Stimulated activated CD8-positive, alpha-beta memory T cell treated with anti-CD3 and anti-CD28 coated beads, Interleukin-2, amount 100 ng/mL, for 48 hours (primary cell): ENCODE measurements around the gene DYNC1LI2.
"Not testable (repeated sequence)": the region's sequence is repeated elsewhere in the genome, so short reads cannot be mapped to it uniquely, and the experiment has no call there.

Source experiments
- DNase-seq, 2 donors: peaks; one replicate each; pipeline ENCODE4 v3.0.0-alpha.2; 2020; ENCODE audit warnings: low read depth in 2 of 2

Gene DYNC1LI2

DNA sequence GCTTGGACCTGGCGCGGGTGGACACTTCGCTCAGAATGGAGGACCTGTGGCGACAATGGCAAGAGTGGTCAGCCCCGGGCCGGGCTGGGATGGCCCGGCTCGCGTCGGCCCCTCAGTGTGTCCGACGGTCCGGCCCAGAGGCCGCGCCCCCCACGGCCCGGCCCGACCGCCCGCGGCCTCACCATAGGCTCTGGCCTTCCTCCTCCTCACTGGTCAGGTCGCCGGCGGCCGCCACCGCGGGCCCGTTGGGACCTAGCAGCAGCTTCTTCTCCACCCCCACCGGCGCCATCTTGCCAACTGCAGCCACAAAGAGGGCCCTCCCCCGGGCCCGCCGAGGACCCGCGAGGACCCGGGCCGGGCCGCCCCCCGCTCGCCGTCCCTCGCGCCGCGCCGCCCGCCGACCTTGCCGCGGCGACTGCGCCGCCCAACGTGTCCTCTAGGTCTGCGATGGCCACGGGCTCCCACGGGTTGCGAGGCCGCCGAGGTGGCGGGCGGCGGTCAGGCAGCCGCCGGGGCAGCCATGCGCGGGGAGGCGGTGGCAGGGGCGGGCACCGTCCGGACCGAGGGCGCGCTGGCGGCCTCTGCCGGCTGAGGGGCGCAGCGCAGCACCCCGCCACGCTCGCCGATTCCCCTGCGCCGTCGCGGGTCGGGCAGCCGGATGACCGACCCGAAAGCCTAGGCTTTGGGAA is at the start of gene DYNC1LI2:
TSS of gene DYNC1LI2 (minus strand) at position 307 of the 689 bp plus-strand sequence. CDS start at position 289, 18 bp downstream.
- DNase-seq = peak; percentile 70 to 74

DNA sequence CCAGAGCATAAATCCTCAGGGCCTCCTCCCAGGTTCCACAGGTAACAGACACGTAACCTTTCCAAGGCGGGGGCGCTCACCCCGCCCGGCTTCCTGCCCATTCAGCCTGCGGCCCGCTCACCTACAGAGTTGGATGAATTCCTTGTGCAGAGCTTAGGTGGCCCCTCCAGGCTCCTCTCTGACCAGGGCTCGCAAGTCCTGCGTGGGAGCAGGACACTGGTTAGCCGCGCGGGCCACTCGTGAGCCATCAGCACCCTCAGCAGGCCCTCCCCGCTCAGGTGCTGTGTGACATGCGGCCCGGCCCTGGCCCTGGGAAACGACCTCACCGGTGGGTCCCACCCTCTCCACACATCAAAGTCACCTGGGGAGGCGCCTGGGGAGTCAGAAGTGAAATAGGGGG is 49.4 kb upstream of the DYNC1LI2 start:
- DNase-seq = no peak

DNA sequence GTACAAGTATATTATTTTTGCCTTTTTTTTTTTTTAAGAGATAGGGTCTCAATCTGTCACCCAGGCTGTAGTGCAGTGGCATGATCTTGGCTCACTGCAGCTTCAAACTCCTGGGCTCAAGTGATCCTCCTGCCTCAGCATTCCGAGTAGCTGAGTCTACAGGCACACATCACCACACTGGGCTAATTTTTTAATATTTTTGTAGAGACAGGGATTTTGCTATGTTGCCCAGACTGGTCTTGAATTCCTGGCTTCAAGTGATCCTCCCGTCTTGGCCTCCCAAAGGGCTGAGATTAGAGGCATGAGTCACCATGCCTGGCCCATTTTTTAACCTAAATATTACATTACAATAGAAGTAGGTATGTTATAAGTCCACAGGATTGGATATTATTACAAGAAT is 46.8 kb upstream of the DYNC1LI2 start:
- no peak for DNase-seq

DNA sequence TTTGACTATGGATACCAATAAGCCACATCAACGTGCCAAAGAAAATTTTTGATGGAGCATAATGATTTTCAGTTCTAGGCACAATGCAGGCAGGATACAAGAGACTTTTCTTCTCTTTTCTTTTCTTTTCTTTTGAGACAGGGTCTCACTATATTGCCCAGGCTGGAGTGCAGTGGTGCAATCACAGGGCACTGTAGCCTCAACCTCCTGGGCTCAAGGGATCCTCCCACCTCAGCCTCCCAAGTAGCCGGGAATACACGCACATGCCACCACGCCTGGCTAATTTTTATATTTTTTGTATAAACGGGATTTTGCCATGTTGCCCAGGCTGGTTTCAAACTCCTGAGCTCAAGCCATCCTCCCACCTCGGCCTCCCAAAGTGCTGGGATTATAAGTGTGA is 42.6 kb upstream of the DYNC1LI2 start:
- DNase-seq = not testable (repeated sequence)

DNA sequence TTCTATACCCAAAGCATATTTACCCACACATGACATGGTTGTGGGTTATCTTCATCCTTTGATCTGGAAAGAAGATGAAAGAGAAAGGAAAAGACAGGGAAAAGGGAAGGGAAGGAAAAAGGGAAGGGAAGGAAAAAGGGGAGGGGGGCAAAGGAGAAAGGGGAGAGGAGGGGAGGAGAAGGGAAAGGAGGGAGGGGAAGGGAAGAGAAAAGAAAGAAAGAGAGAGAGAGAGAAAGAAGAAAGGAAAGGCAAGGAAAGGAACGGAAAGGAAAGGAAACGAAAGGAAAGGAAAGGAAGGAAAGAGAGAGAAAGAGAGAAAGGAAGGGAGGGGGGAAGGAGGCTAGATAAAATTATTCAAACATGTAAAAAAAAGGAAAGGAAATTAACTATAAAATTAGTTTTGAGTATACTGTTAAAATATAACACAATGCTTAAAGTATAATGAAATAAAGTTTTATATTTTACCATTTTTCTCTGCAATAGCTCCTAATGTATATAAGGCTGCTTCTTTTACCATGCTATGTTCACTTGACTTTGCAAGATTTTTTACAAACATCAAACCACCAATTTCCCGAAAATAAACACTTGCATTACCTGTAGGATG is 38.8 kb upstream of the DYNC1LI2 start:
- DNase-seq = no peak

DNA sequence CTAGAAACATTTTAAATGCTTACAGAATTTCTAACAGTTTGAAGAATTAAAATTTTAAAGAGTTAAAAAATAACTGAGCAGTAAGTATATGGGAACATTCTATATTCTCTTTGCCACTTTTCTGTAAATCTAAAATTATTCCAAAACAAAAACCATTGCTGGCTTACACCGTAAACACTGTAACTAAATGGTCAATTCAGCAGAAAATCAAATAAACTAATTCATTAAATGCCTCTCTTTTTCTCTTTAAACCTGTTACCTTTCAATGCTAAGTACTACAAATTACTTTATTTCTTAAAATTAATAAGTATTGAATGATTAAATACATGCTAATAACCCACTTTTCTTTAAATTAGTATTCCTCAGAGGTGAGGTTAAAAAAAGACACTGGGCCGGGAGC is 36.0 kb upstream of the DYNC1LI2 start:
- DNase-seq = no peak

DNA sequence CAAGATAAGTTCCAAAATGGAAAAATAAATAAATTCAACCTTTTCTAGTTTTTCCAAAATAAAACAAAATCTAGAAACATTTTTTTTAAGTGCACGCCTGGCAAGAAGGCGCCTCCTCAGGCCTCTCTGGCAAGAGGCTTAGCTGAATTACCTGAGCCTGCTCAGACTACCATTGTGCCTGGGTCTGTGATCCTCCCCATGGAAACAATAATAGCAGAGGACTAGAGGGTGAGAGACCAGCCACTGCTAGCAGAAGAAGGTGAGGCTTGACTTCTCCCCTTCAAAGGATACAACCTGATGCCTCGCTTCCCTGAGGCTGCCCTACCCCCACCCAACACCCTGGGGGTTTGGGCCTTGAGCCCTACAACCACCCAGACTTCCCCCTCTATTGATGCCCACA is 35.1 kb upstream of the DYNC1LI2 start:
- no peak for DNase-seq

DNA sequence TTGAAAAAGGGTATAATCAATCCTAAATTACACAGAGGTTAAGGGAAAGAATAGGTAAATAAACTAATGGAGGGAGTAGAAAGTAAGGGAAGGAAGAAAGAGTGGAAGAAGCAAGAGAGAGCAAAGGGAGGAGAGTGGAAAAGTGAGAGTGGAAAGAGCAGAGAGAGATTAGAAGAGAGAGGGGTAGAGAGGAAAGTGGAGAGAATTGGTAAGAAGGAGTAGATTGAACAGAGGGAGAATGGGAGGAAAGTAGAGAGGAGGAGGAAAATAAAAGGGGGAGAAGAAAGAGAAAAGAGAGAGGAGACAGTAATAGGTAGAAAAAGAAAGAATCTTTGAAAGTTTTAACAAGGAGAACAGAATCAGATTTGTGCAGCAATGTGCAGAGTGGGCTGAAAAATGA is 25.0 kb upstream of the DYNC1LI2 start:
- DNase-seq = no peak

DNA sequence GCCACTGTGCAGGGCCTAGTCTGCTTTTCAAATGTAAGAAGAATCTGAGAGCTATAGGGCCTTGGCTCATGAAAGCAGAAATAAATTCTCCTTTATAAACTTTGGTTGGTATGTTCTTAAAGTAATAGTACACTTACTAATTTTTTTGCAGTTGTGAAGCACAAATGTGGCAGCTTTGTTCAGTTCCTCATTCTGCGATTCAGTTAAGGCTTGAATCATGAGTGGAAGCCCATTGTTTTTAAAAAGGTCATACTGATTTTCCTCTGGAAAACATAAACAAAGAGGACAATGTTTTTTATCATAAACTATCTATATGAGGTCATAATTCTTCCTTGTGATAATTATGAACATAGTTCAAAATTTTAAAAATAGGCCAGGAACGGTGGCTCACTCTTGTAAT is 23.6 kb upstream of the DYNC1LI2 start:
- no peak for DNase-seq

DNA sequence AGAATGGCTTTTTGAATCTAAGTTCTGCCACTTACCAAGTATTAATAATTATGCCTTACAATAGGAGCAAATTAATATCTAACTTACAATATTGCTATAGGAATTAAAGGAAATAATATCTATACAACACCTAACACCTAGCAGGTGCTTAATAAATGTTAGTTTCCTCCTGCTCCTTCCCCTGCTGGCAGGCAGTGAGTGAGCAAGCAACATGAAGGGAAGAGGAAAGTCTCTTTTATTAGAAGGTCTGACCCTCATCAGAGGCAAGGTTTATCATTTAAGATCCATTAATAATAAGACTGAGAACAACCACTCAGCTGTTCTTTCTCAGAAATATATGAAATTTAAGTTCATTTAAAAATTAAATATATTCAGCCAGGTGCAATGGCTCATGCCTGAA is 6.7 kb upstream of the DYNC1LI2 start:
- no peak for DNase-seq

DNA sequence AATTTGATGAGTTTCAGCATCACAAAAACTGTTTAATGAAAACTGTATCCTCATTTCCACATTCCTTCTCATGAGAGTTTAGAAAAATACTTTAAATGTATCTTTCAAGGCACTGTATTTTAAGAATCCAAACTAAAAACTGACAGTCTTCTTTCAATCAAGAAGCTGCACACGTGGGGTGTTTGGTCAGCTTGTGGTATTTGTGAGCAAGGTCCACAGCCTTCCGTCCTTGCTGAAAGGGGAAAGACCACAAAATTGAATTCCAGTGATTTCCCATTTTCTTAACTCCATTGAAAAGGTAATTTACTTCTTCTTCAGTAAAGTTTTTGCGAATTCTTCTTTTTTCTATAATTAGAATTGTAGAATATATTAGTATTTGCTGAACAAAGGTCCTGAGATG is 3.4 kb upstream of the DYNC1LI2 start:
- DNase-seq = no peak

DNA sequence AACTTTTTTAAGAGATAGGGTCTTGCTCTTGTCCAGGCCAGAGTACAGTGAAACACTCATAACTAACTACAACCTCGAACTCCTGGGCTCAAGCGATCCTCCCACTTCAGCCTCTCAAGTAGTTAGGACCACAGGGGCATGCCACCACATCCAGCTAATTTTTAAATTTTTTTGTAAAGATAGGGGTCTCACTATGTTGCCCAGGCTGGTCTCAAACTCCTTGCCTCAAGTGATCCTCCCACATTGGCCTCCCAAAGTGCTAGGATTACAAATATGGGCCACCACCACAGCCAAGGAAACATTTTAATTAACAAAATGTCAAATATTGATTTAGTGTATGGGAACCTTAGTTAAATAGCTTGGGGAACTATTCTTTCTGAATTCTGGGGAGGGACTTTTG is 2.8 kb upstream of the DYNC1LI2 start:
- no peak for DNase-seq

DNA sequence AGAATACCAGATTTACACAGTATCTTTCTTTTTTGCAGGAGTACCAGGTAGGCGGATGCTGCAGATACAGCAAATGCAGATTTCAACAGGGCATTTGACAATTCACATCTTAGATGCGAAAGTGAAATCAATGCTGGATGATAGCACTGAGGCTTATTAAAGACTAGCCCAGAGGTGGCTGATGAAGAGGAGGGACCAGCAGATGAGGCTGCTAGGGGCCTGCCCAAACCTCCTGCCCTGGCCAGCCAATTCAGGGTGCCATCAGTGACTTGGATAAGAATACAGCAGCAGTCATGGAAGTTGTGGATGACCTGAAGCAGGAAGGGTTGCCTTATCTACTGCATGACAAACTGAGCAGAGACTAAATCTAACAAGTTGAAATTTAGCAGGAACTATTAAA is 1.5 kb upstream of the DYNC1LI2 start:
- no peak for DNase-seq

DNA sequence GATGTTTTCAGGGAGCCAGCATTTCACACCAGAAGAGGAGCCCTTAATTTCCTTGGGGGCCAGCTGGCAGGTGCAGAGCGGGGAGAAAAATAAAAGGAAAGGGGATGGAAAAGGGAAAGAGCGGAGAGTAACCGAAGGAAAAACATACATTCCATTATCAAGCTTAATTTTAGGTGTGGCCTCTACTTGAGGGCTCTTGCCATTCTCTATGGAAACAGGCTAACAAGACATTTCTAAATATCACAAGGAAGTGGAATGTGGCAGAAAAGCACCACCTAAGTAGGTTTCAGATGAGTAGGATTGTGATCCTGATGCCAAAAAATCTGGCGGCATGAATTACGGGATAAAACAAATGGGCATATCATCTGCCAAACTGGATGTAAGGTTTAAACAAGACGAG is 970 bp upstream of the DYNC1LI2 start:
- no peak for DNase-seq

DNA sequence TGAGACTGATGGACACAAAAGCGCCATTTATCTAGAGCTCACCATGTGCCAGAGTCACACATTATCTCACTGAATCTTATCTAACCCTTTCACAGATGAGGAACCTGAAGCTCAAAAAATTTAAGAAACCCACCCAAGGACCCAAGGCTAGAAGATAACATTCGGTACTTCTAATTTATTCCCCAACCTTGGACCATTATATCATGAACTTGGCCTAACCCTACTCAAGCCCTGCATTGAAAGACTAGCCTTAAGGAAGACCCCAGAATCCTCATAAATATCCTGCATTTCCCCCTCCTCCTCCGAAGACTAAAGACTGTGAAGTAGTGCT is 548 bp upstream of the DYNC1LI2 start:
- DNase-seq = no peak

DNA sequence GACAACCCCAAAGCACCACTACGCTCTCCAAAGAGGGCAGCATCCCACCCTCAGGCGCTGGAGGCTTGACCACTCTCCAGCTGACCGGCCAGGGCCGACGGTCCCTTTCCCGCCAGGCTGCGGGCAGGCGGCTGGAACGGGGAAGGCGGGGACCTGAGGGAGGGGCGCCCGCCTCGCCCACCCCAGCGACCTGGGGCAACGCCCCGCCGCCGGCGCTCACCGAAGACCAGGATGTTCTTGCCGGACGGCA is 431 bp downstream of the DYNC1LI2 start:
- peak in 1 of 2 donors; percentile 10 for DNase-seq

DNA sequence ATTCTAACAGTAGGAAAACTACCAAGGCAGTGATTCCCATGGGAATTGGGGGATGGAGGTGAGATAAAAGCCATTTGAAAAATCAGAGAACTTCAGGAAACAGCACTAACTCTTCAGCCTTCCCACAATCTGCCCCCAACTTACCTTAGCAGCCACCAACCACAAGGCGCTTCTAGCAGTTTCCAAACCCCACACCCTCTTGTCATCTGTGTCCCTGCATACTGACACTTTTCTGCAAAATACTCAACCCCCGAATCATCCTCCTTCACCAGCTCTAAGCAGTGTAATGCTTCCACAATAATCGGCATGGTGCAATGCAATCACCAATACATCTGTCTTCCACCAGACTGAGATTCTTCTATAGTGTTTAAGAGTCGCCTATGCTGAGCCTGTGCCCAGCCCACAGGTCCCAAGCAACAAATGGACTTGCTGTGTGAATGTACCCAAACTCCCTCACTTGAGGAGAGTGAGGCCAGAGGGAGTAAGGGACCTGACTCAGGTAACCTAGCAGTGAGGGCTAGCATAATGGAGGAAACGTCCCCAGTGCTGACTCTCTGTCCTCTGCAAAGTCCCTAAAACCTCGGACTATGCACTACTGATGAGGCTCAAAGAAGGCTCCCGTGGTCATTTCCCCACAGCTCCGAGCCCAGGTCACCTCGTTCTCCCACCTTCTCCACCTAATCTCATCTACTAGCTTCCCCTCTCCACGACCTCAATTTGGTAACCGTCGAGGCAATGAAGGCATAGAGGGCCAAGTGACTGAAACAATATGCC is 943 bp downstream of the DYNC1LI2 start:
- DNase-seq = no peak

DNA sequence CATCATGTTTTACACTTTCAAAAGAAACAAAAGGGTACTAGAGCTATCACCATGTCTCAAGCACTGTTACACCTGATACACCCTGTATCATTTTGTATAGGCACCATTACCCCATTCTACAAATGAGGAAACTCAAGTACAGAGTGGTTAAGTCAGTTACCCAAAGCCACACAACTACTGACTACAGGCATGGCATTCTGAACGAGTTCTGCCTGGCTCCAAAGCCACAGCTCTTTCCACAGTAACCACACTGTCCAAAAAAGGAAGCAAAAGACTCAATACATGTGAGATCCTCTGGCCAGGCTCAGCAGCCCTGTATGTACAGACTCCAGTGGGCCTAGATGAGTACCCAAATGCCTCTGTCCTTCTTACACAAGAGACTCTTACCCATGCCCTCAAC is 4.7 kb downstream of the DYNC1LI2 start:
- peak in 1 of 2 donors; percentile 9 for DNase-seq

DNA sequence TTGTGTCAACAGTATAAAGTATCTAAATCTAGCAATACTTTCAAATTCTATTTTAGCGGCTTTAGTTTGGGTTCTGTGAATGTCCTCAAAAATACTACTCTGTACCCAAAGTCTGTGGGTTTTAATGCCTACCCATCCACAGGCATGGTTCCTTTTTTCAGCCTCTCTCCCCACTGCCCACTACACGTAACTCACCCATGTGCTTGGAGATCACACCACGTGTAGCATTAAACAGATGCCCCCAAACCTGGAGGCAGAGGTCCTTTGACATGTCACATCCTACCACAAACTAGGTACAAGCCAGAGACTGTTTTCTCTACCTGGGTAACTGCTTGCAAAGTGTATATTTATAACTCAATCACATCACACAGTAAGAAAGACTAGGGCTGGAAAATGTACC is 5.4 kb downstream of the DYNC1LI2 start:
- DNase-seq = no peak

DNA sequence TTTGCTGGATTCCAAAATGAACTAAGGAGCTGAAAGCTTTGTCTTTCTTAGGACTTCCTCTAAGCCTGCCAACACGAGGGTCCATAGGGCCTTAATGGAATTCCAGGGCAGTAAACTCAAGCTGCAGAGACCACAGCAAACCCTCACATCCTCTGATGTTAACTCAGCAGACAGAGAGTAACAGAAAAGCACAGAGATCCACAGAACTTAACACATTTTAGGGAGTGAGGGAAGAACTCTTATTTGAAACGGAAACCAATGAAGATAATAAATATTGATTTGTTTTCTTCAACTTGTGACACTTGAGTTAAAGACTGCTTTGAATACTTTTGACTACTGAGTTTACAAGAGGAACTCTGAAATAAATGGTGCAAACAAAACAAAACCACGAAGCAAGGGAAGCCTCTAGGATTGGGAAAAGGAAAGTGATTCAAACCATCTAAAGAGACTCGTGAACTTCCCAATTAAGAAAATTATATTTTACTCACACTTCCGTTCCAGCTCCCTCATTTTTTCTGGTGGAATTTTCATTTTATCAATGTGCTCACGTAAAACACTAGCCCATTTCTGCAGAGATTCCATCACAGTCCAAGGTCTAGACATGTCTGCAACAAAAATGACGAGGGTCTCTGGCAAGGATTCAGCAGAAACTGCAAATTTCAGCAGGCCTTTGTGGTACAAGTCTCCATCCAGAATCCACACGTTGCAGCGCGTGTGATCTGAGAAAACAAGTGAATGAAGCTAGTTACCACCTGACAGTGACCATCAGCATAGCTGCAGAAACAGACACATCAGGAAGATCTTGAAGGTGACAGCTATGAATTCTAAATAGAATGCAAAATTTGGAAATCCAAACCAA is 9.2 kb downstream of the DYNC1LI2 start:
- no peak for DNase-seq

DNA sequence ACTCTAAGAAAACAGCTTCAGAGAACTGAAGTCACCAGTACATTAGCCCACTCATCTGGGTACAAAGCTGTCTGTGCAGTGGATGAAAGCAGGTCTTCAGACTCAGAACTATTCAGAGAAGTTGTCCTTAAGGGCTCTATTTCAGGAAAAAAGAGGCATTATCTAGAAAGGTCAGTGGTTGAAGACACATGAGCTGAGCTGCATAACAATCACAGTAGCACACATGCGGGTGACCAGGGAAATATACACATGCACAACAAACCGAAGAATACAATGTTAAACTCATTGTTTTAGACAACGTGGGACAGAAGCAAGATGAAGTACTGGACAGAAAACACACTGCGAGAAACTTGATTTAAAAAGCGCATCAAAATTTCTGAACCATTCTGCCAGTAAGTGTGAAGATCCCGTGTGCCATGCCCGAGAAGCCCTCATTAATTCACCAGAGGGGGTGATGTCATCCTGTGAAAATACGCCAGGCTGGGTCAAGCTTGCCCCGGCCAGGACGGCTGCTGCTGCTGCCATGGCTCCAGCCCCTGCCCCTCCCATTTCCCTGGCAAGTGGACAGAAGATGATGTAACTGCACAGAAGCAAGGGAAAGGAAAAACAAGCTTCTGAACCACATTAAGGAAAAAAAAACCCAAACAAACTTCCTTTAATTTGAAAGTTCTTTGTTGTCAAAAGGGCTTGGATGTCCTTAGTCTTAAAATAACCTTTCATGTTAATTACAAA is 10.1 kb downstream of the DYNC1LI2 start:
- DNase-seq = no peak

DNA sequence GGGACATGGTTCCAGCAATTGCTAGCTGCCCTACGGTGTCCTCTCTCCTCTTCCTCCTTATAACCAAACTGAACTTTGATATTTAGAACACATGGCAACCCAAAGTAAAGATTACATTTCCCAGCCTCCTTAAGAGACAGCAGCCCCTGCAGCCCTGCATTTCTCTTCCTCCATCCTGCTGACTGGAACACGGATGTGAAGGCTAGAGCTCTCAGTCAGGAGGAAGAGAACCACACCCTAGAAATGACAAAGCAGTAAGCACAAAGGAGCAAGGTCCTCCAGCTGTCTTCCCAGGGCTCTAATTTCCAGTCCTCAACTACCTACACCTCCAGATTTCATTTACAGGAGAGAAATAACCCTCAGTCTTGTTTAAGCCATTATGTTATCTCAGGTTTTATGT is 10.9 kb downstream of the DYNC1LI2 start:
- no peak for DNase-seq
